Activated CD8-positive, alpha-beta T cell treated with anti-CD3 and anti-CD28 coated beads for 36 hours (primary cell): Measurements from ENCODE around the gene CCDC154. TPM values are rescaled to one million over a fixed set of nuclear protein-coding genes. Genes with fewer than 3 reads are reported as not detected.
A peak's percentile ranks its signal among the peaks of the same experiment; 100 is the strongest.

Experiments used
- ATAC-seq: fragments of 200-7000 bp; cut with Tn5 transposase; one replicate; pipeline ENCODE4 v1.10.0; 2021; ENCODE audit warnings: mild to moderate bottlenecking, moderate library complexity
- CTCF ChIA-PET: fragments of 350-600 bp; sonication (Branson Sonifier 250); formaldehyde crosslinking; loops from one replicate; lab custom pipeline; 2021; ENCODE audit warnings: antibody characterized with exemption; lab: Charles Lee
- POLR2A ChIA-PET: fragments of 350-600 bp; sonication (Branson Sonifier 250); formaldehyde crosslinking; loops from one replicate; lab custom pipeline; 2021; ENCODE audit warnings: antibody characterized with exemption; lab: Charles Lee
- DNase-seq: peaks from one replicate; pipeline ENCODE4 v3.0.0-alpha.2; 2020
- H3K27ac Mint-ChIP-seq: one replicate; pipeline ENCODE4 v1.8.0; 2021; ENCODE audit warnings: mild to moderate bottlenecking, mixed read lengths
- H3K27me3 Mint-ChIP-seq: one replicate; pipeline ENCODE4 v1.8.0; 2021; ENCODE audit warnings: mixed read lengths
- H3K36me3 Mint-ChIP-seq: one replicate; pipeline ENCODE4 v1.8.0; 2021; ENCODE audit warnings: low read depth, mixed read lengths
- H3K4me1 Mint-ChIP-seq: one replicate; pipeline ENCODE4 v1.8.0; 2021; ENCODE audit warnings: low read depth, mixed read lengths
- H3K4me3 Mint-ChIP-seq: one replicate; pipeline ENCODE4 v1.8.0; 2021; ENCODE audit warnings: mild to moderate bottlenecking, moderate library complexity, mixed read lengths
- H3K9me3 Mint-ChIP-seq: one replicate; pipeline ENCODE4 v1.8.0; 2021; ENCODE audit warnings: mixed read lengths
- intact Hi-C: fragments of 100-400 bp; cut with micrococcal nuclease; formaldehyde crosslinking; loops from one replicate; pipeline ENCODE4 v1.10.0; 2022
- total RNA-seq, 2 experiments: library from RNA; stranded (reverse); gene quantifications; one replicate each; pipeline ENCODE4 v1.2.3, GENCODE V29; 2021
- TF ChIP-seq, protein P1 (sequence below): fragments of 200-600 bp; IDR thresholded peaks from one replicate; pipeline ENCODE4 v1.8.0; 2022; ENCODE audit warnings: antibody characterized with exemption, mild to moderate bottlenecking

CCDC154 gene
- total RNA-seq, 2 experiments from 2014 or later: 1.3 to 1.4 TPM

DNA sequence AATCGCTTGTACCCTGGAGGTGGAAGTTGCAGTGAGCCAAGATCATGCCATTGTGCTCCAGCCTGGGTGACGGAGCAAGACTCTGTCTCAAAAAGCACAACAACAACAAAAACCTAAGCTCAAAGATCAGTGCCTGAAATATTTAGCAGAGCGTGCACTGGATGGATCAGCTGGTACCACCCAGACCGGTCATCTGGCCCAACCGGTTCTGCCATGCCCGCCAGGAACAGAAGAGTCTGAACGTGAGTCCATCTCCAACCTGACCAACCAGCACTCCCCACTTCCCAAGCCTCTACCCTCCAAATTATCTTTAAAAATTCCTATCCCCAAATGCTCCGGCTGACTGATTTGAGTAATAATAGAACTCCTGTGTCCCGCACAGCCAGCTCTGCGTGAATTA lies 22.3 kb downstream of the CCDC154 start:
- ATAC-seq (no peak), DNase-seq (no peak)
- Mint-ChIP-seq H3K4me3 (peak overlapping the region; percentile 83), H3K27ac (peak overlapping the region; percentile 97), H3K9me3 (no peaks in the 10 kb centered on the region), H3K36me3 (peaks cover 13% of the 10 kb centered on the region), H3K4me1 (peaks cover 25% of the 10 kb centered on the region), H3K27me3 (no peaks in the 10 kb centered on the region)
- CTCF ChIA-PET: interaction anchor here (1.1 to 2.3 kb wide), 2 partner anchors 11 to 58 kb away, joined by 3 to 10 read pairs; no protein-coding TSS in a partner anchor
- POLR2A ChIA-PET: interaction anchor here (0.6 to 2.2 kb wide), 4 partner anchors 14 to 283 kb away, joined by 3 to 9 read pairs (median 6); no protein-coding TSS in a partner anchor
- TF ChIP-seq, protein P1, sequence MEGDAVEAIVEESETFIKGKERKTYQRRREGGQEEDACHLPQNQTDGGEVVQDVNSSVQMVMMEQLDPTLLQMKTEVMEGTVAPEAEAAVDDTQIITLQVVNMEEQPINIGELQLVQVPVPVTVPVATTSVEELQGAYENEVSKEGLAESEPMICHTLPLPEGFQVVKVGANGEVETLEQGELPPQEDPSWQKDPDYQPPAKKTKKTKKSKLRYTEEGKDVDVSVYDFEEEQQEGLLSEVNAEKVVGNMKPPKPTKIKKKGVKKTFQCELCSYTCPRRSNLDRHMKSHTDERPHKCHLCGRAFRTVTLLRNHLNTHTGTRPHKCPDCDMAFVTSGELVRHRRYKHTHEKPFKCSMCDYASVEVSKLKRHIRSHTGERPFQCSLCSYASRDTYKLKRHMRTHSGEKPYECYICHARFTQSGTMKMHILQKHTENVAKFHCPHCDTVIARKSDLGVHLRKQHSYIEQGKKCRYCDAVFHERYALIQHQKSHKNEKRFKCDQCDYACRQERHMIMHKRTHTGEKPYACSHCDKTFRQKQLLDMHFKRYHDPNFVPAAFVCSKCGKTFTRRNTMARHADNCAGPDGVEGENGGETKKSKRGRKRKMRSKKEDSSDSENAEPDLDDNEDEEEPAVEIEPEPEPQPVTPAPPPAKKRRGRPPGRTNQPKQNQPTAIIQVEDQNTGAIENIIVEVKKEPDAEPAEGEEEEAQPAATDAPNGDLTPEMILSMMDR: no peak
- intact Hi-C loops: loop anchor here (5.0 kb wide), 1 partner anchor 120 kb away; no protein-coding TSS in a partner anchor

DNA sequence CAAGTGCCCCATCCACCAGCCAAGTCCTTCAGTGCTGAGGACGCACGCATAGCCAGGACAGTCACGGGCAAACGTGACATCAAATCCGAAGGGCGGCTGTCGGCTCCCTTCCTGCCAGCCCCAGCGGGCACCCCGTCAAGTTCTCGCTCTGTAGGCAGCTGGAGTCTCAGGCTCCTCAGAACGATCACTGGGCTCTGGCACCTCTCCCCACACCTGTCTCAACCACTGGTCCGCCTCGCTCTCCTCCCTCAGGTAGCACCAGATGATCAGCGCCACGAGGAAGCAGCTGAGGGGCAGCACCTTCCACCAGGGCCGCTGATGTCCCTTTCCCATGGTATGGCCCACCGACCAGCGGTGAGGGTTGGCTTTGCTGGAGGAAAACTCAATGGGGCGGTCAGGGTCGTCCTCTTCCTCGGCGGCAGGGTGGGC lies 24.2 kb downstream of the CCDC154 start:
- peak overlapping the region; percentile 83 for H3K4me3 Mint-ChIP-seq
- H3K27me3 Mint-ChIP-seq: no peaks in the 10 kb centered on the region
- no peak for ATAC-seq
- H3K27ac Mint-ChIP-seq: peak overlapping the region; percentile 97
- POLR2A ChIA-PET: interaction anchor here (0.8 to 2.5 kb wide), 16 partner anchors 8 to 192 kb away, joined by 3 to 14 read pairs (median 5); partner anchors contain the start of genes CRAMP1, IFT140, PERCC1 and TELO2
- CTCF ChIA-PET: interaction anchor here (1.2 to 2.3 kb wide), 2 partner anchors 56 to 285 kb away, joined by 3 to 10 read pairs; partner anchors contain the start of gene MAPK8IP3
- H3K36me3 Mint-ChIP-seq: peaks cover 13% of the 10 kb centered on the region
- intact Hi-C loops: loop anchor here (5.0 kb wide), 1 partner anchor 122 kb away; no protein-coding TSS in a partner anchor
- peaks cover 30% of the 10 kb centered on the region for H3K4me1 Mint-ChIP-seq
- H3K9me3 Mint-ChIP-seq: no peaks in the 10 kb centered on the region
- DNase-seq: peak; percentile 18
- TF ChIP-seq, protein P1: no peak

DNA sequence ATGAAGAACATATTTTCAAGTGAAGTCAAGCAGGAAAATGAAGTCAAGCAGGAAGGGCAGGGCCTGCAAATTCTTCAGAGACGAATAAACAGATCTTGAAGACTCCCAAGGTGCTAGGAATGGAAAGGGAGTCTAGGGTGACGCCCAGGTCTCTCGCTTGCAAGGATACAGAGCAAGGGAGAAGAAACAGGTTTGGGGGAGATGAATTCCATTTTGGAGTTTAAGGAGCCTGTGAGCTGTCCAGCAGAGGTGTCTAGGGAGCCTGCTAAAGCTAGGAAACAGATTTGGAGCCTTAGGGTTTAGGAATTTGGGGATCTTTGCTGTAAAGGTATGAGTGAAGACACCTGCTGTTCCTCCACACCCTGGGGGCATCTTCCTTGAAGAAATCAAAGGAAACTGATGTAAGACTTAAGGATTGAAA lies 27.8 kb downstream of the CCDC154 start:
- H3K4me1 Mint-ChIP-seq: peaks cover 34% of the 10 kb centered on the region
- H3K4me3 Mint-ChIP-seq: peak overlapping the region; percentile 3
- H3K27ac Mint-ChIP-seq: peak overlapping the region; percentile 65
- TF ChIP-seq, protein P1: no peak
- H3K9me3 Mint-ChIP-seq: no peaks in the 10 kb centered on the region
- ATAC-seq (no peak), DNase-seq (no peak)
- ChIA-PET CTCF (interaction anchor here (0.7 kb wide), 1 partner anchor 12 kb away, joined by 3 read pairs; no protein-coding TSS in a partner anchor), POLR2A (no interaction called here)
- H3K27me3 Mint-ChIP-seq: no peaks in the 10 kb centered on the region
- H3K36me3 Mint-ChIP-seq: peaks cover 13% of the 10 kb centered on the region
- intact Hi-C loops: no loop called here

DNA sequence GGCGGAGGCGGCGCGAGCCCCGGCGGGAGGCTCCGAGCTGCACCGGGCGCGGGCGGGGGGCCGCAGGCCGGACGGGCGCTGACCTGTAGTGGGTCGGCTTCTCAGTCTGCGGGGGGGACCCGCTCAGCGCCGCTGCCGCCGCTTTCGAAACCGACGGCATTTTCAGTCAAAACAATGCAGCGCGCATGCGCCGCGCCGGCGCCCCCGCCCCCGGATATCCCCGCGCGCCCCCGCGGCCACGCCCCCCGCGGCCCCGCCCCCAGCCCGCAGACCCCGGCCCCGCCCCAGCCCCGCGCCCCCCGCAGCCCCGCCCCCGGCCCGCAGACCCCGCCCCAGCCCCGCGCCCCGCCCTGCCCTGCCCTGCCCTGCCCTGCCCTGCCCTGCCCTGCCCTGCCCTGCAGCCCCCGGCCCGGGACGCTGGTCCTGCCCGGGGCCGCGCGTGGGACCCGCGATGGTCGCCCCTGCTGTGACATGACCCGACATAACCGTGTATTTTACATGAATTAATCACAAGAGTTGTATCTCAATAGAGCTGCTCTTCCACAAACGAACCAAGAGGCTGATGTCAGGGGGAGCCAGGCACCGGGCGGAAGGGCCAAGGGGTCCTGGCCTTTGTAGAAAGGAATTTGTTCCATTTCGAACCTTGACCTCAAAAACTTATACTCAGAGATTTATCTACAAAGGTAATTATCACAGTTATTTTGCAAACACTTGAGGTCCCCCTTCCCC lies 29.7 kb downstream of the CCDC154 start, which contains the start of gene UNKL:
Gene UNKL (minus strand): TSS at position 173 of the 729 bp plus-strand sequence. CDS start 13 bp downstream, at position 160.
- H3K4me3 Mint-ChIP-seq: peak within 1 kb of the TSS; percentile 83
- DNase-seq (peak; percentile 82), ATAC-seq (peak; percentile 60)
- H3K4me1 Mint-ChIP-seq: peaks cover 28% of the 10 kb centered on the region
- H3K27ac Mint-ChIP-seq: peak within 1 kb of the TSS; percentile 85
- intact Hi-C loops: no loop called here
- ChIA-PET POLR2A (interaction anchor here (0.8 kb wide), 1 partner anchor 35 kb away, joined by 4 read pairs; no protein-coding TSS in a partner anchor), CTCF (interaction anchor here (1.3 kb wide), 1 partner anchor 35 kb away, joined by 3 read pairs; no protein-coding TSS in a partner anchor)
- TF ChIP-seq, protein P1: no peak
- H3K9me3 Mint-ChIP-seq: no peaks in the 10 kb centered on the region
- H3K27me3 Mint-ChIP-seq: no peaks in the 10 kb centered on the region
- peaks cover 10% of the 10 kb centered on the region for H3K36me3 Mint-ChIP-seq
